ENCODE data around the gene NCOA7.
"Not testable (repeated sequence)": the region's sequence is repeated elsewhere in the genome, so short reads cannot be mapped to it uniquely, and the experiment has no call there.

Gene NCOA7

DNA sequence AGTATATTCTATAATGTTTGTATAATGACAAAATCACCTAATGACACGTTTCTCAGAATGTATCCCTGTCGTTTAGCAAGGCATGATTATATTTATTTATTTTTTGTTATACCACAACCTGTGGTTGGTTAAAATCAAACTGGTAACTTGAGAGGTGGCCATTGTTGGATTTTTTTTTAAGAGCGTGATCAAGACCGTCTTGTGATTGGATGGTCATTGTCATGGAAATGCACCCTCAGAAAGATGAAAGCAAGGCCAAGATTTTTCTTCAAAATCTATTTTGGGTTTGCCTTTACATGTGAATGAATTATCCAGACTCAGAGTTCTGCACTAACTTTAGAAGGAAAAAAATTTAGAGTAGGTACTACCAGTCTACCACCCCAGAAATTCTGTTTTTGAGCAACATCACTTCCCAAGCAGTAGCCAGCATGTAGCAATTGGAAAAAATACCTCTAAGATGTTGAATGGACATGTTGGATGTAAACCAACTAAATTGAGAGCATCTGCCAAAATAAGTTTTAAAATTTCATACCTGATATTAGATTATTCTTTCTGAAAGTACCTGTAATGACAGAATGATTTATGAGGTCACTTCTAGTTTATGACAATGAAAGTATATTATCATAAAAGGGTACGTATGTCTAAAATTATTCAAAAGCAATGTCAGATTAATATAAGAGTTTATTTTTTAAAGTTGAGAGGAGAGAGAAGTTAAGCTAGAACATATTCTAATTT, 50.8 kb downstream of the NCOA7 start:
- DNase-seq: no peak

DNA sequence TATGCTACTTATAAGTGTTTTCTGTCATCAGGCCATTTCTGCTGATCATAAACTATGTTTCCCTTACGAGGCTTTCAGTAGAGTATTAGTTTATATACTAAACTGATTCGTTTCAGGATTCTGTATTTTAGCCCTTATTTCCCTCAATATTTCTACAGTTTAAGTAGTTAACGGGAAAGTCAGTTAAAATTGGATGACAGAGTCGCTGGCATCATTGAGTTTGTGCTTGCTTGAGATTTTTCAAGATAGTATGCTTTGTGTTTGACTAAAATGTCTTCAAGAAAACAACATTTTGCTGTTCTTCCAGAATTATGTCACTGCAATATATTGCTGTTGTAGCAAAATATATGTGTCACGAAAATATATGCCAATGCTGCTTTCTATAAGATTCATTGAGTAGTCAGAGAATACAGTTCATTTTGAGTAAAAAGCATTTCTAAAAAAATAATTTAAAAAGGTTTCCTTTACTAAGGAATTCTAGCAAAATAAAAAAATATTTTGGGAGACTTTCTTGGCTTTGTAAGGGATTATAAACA, 51.4 kb downstream of the NCOA7 start:
- no peak for DNase-seq

DNA sequence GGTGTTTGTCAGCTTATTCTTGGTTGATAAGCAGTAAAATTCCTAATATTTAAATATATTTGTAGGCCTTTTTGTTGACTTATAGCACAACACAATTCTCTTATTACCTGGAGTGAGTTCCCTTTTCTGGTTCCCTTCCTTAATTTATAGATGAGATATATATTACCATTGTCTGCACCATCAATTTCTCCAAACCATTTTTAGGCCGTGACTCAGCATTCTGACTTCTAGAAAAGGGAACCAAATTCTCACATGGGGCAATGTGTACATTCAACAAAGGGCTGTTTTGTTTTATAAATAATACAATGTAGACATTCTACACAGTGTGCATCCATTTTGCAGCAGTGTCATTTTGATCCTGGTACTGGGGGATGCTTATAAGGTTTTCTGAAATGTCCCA, 52.8 kb downstream of the NCOA7 start:
- DNase-seq: peak; percentile 43

DNA sequence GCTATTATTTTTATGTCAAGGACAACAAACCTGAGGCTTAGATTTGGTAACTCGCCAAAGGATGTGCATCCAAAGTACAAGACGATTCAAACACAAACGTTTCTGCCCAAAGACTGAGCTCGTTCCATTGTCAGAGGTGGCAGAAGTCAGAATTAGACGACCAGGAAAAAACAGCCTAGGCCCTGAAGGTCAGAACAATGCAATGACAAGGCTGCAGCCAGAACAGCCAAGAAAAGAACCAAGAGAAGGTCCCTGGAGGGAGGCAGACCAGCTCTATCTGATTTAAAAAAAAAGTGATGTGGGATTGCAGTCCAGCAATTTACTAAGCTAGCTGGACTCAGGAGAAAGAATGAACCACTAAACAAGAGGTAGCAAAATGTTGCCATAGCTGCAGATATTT, 54.2 kb downstream of the NCOA7 start:
- DNase-seq: no peak

DNA sequence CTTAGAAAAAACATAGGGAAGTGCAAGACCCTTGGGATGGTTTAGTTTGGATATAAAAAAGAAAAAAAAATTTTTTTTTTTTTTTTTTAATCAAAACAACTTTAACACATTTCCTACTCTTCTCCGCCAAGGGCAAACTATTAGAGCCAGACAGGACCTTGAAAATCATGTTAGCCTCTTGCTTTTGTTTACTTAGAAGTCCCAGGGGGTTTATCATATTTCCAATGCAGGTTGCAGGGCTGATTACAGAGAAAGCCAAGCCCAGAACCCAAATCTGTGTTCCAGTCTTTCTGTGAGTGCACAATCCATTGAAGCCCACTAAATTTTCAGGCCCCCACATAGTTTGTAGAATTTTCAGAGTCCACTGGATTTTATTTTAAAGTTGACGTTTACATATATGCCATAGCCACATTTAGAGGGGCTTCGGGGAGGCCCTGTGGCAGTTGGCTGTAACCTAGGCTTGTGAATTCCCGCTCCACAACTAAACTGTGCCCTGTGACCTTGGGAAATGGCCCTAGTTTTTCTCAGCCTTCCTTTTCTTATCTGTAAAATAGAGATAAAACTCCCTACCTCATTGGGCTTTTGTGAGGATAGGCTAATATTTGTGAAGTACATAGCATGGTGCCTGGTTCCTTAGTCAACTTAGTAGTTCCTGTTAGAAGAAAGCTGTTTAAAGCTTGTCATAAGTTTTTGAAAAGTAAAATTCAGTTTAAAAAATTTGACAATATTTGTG, 55.7 kb downstream of the NCOA7 start:
- no peak for DNase-seq

DNA sequence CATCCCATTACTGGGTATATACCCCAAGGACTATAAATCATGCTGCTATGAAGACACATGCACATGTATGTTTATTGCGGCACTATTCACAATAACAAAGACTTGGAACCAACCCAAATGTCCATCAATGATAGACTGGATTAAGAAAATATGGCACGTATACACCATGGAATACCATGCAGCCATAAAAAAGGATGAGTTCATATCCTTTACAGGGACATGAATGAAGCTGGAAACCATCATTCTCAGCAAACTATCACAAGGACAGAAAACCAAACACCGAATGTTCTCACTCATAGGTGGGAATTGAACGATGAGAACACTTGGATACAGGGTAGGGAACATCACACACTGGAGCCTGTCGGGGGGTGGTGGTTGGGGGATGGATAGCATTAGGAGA, 57.5 kb downstream of the NCOA7 start:
- not testable (repeated sequence) for DNase-seq

DNA sequence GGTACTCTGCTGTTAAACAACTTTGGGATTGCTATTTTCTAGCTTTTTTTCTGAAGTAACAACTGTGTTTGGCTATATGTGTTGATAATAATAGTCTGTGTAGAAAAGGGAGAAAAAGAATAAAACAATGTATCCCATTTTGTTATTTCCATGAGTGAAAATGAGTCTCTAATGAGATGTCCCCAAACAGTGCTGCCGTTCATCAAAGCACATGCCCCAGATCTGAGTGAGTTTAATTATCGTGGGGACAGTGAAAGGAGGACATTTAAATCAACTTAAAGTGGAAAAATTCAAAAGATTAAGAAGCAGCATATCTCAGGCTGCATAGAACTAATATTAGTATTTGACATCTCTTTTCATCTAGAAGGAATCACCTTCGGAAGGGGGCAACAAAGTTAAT, 59.6 kb downstream of the NCOA7 start:
- DNase-seq: no peak

DNA sequence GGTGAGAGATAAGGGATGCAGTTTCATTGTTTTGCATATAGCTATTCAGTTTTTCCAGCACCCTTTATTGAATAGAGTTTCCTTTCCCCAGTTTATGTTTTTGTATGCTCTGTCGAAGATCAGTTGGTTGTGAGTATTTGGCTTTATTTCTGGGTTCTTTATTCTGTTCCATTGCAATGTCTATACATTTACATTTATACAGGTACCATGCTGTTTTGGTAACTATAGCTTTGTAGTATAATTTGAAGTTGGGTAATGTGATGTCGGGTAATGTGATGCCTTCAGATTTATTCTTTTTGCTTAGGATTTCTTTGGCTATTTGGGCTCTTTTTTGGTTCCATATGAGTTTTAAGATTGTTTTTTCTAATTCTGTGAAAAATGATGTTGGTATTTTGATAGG, 61.8 kb downstream of the NCOA7 start:
- DNase-seq: no peak

DNA sequence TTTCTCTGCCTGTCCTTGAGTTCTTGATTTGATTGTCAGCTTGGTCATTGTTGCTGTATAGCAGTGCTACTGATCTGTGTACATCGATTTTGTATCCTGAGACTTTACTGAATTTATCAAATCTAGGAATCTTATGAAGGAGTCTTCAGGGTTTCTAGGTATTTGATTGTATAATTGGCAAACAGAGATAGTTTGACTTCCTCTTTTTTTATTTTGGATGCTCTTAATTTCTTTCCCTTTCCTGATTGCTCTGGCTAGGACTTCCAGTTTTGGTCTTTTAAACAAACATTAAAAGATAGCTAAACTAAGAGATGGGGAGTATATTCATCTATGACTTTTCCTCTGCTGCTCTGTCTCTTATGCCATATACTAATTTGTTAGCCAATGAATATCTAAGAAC, 62.4 kb downstream of the NCOA7 start:
- no peak for DNase-seq

DNA sequence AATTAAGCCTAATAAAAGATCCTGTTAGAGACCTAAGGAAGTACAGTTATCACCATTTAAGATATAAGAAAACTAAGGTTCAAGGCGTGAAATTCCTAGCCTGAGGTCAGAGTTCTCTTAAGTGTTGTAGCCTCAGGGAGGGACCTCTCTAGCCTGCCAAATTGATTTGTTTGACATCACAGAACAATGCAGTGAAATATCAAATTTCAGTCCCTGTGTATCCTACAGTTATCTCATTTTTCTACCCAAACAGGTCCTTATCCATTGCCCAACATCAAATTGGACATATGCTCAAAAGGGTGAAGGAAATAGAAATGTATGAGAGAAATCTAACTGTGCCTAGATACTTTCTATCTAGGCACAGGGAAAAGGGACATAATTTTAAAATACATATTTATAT, 63.0 kb downstream of the NCOA7 start:
- no peak for DNase-seq

DNA sequence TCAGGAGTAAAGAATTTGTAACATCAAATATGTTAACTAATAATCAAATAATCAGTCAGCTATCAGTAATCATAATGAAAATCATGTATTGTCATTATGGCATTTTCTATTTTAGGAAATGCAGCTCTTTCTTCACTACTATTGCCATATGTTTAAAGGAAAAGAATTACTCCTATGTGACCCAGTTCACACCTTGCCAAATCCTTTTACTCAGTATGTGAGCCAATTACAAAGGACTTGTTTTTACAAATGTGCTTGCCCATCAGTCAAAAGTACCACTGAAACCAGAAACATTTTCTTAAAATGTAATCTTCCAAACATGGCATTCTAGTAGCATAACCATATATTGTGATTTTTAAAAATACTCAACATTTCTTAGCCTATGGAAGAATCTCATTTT, 63.6 kb downstream of the NCOA7 start:
- DNase-seq: no peak

DNA sequence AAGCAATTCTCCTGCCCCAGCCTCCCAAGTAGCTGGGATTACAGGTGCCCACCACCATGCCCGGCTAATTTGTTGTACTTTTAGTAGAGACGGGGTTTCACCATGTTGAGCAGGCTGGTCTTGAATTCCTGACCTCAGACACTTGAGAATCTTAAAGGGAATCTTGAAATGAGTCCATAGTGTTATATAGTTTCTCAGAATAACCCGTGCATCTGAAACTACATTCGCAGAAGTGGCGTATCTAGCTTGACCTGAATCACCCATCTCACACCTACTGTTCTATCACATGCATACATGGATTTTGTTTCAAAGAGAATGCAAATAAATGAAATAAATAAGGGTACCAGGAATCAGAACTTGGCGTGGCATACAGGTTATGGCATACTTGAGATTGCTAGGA, 65.0 kb downstream of the NCOA7 start:
- DNase-seq: no peak

DNA sequence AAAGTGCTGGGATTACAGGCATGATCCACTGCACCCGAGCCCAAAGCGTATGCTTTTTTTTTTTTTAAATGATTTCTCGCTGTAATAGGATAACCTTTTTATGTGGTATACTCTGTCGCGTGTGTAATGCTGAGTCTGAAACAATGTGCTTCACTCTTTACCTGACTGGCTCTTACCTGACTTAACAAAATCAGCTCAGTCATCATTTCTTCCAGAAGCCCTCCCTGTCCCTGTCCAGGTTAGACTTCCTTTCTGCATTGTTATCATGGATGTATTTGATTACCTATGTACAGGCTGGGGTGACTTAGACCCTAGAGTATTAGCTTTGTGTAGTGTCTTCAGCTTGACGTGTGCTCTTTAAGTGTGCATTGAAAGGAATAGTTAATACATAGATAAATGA, 67.1 kb downstream of the NCOA7 start:
- DNase-seq: no peak

DNA sequence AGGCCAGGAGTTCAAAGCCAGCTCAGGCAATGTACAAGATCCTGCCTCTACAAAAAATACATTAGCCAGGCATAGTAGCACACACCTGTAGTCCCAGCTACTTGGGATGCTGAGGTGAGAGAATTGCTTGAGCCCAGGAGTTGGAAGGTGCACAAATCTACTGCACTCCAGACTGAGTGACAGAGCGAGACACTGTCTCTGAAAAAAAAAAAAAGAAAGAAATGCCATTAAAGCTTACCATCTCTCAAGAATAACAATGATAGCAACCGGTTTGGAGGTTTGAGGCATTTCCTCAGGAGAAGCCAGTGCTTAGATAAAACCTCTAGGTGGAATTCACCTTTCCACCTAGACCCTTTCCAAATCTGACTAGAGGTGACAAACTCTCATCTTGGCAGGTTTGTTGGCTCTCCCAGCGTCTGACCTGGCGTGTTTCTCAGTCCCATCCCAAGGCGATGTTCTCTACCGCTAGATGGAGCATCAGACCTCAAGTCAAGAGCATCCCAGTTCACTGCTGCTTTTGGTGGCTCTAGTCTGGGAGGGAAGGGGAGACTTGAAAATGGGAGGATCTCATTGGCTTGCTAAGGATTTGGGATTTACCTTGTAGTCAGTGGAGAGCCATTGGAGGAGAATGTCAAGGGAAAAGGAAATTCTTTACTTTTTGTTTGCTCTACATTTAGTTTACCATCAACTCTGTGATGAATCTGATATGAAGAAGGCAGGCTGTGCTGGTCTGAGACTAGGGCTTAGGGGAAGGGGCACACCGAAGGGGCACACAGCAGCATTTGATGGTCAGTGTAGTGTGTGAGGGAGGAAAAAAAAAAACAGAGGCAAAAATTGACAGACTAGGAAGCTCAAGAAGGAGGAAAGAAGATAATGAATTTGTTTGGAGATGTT, 67.9 kb downstream of the NCOA7 start:
- DNase-seq: peak; percentile 76

DNA sequence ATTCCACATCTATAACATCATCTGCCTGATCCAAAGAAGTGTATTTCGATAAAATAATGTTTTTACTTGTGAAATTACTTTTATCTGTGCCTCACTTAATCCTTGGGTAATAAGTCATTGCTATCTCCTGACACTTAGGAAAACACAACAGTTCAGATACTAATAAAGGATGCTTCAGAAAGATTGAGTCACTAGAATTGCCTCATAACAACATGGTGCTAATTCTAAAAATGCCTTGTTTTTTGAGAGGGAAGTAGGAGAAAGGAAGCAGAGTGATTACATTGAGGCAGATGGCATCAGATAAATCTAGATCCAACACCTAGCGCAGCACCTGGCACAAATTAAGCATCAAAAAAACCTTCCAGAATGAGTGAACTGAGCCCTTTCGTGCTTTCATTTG, 69.0 kb downstream of the NCOA7 start:
- DNase-seq: no peak

DNA sequence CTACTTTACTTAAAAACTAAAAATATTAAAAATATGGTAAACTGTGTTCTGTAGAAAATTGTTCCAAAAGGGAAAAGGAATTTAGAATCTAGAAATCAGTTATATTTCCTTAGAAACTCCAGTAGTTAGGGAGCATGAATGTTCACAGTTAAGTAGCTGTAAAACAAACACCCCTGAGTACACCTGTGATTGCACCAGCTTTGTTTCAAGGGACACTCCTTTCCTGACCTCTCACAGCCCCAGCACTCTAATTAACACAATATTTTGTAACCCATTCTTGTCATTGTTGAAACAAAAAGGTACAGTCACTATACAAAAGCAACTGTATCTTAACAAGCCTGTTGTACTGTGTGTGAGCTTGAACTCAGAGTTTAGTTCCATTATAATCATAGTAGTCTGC, 72.3 kb downstream of the NCOA7 start:
- DNase-seq: no peak

DNA sequence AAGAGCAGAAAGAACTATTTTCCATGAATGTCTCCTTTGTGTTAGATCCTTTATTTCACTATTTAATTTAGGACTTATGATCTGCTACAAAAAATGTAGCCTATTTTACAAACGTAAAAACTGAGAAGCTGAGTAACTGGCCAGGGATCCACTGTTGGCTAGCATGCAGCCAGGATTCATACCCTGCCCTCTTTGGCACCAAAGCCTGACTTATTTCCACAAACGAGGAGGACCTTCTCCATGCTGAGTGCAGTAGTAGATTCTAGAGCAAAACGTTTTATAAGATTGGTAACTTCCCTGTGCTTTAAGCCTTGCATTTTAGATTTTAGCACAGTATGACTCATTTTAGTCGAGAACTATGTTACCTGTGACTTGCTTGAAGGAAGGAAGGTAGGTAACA, 74.3 kb downstream of the NCOA7 start:
- no peak for DNase-seq

DNA sequence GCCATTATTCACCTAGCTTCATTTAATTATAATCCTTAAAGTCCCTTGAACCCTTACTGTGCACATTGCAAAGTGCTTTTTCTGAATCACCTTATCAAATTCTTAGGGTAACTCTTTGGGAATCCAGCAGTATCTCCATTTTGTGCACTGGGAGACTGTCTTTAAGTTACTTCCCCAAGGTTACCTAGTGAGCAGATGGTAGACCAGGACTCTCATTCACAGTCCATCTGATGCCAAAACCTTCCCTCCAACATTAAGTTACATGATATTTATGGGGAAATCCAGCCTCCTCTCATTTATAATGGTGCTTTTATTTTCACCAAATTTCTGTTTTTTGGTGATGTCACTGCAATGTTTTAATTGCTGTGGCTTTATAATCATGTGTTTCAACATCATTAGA, 75.7 kb downstream of the NCOA7 start:
- DNase-seq: no peak

DNA sequence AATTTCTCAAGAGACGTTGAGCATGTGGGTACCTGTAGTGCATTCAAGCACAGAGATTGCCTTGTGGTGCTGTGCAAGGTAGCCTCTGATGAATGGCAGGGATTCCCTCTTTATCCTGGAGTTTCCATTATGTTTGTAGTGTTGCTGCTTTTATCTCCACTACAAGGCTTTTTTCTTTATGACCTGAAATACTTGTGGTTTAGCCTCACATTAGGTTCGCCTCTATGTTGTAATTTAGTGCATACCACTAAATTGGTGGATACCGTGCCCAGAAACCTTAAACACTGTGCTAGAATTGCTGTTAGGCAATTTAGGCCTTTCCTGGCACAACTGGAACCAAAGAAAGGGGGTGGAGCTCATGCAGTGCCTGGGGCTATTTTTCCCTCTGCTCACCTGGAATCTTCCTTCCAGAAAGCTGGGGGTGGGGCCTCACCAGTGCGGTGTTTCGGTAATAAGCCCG, 76.8 kb downstream of the NCOA7 start:
- no peak for DNase-seq

DNA sequence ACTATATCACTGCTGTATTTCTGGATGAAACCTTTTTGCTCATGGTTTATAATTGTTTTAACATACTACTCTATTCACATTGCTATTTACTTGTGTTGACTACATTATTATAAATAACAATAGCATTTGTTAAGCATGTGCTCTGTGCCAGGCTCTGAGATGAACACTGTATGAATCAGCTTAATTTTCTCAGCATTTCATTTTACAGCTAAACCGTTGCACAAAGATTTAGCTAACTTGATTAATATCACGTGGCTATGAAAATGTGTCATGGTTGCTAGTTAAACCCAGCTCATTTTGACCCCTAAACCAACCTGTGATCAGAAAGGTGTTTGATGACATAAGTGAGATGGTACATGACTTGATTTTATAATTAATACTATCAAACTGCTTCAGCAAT, 77.5 kb downstream of the NCOA7 start:
- no peak for DNase-seq

DNA sequence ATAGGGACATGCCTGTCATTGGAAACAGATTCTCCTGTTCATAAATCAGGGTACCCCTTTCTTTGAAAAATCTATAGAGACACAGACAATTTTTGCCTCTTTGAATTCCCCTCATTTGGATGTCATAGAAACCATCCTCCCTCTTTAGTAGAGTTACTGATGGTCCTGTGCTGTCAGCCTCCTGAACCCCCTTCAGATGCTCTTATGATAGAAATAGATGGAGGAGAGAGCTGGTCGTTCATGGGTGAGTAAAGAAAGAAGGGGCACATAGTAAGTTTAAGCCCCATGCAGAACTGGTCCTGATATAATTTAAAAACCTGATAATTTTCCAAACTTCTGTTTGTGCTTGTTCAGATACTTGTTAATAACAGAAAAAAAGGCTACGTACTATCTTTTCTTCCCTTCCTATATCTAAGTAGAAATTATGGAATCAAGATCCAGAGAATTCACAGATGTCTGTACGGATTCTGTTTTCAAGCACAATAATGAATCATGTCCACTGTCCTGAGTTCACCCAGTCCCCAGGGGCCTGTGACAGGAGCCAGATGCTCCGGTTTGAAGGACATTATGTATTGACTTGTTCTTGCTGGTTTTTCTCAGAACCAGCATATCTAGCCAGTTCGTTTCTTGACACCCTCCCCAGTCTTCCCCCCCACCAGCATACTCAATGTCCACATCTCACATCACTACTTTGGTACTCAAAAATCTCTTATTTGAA, 78.1 kb downstream of the NCOA7 start:
- DNase-seq: no peak

DNA sequence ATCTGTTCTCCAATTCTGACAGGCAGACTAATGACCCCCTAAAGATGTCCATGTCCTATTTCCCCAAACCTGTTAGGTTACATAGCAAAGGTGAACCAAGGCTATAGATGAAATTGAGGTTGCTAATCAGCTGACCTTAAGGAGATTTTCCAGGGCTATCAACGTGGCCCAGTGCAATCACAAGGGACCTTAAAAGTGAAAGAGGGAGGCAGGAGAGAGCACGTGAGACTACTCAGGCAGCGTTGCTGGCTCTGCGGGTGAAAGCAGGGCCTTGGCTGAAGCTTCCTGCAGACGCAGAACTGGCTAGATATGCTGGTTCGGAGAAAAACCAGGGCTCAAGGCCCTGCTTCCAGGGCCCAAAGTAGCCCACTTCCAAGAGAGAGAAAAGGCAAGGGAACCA, 78.7 kb downstream of the NCOA7 start:
- DNase-seq: no peak

DNA sequence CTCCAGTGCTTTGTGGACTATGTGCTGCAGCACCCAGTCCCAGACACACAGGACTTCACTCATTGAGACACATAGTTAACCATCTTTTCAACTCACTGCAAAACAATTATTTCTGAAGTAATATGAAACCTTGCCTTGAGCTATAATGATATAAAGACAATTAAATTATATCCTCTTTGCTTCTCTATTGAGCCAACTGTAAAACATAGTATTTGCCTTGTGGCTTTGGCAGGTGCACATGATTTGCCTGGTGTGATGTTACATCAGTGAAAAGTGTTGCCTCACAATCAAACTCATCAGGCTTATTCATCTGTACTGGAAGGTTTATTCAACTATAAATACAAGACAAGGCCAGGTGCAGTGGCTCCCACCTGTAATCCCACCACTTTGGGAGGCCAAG, 80.6 kb downstream of the NCOA7 start:
- DNase-seq: no peak

Measured in hematopoietic multipotent progenitor cell treated with erythropoietin and hydrocortisone succinate and interleukin-3 and kit ligand, for 8 days (in vitro differentiated cells).